ENCODE data around the gene COX5B.
"Not testable (repeated sequence)": the region's sequence is repeated elsewhere in the genome, so short reads cannot be mapped to it uniquely, and the experiment has no call there.

Gene COX5B

GRCh38 chr2:97625354-97626048, 20.4 kb upstream of the COX5B start:
- not testable (repeated sequence) for DNase-seq (ENCODE audit: low spot score); H2BK15ac ChIP-seq (ENCODE audit: low read length); H3K79me1 ChIP-seq (ENCODE audit: low read depth, low read length); H3K27ac ChIP-seq (replicated peaks; ENCODE audit: low read length); H2BK5ac ChIP-seq (ENCODE audit: low read length); H3K4ac ChIP-seq (ENCODE audit: low read length); H3K4me2 ChIP-seq (ENCODE audit: insufficient read depth, low read length, poor library complexity, severe bottlenecking); H3K9me3 ChIP-seq (replicated peaks in 1 of 2; ENCODE audit: control insufficient read depth in 2 of 2, insufficient read depth in 1 of 2, low read depth in 1 of 2, low read length in 2 of 2); H2BK12ac ChIP-seq (ENCODE audit: low read length); H3K18ac ChIP-seq (ENCODE audit: low read length); H3K14ac ChIP-seq (ENCODE audit: low read length); H3K4me3 ChIP-seq (ENCODE audit: low read length in 2 of 2); H2AK5ac ChIP-seq (ENCODE audit: low read depth, low read length); H4K91ac ChIP-seq (ENCODE audit: low read depth, low read length, poor library complexity); H3K9ac ChIP-seq (ENCODE audit: low read depth, low read length, poor library complexity); H2AFZ ChIP-seq (ENCODE audit: low read length); H2BK120ac ChIP-seq (ENCODE audit: low read depth, low read length); H3K36me3 ChIP-seq (replicated peaks in 1 of 2; ENCODE audit: control insufficient read depth in 2 of 2, insufficient read depth in 2 of 2, low read length in 2 of 2); H3K27me3 ChIP-seq (ENCODE audit: control insufficient read depth in 3 of 3, insufficient read depth in 3 of 3, low read depth in 1 of 3, low read length in 3 of 3); H3K23ac ChIP-seq (ENCODE audit: low read depth, low read length, poor library complexity); H3K4me1 ChIP-seq (ENCODE audit: control insufficient read depth in 2 of 2, insufficient read depth in 1 of 2, low read depth in 1 of 2, low read length in 2 of 2); H4K8ac ChIP-seq (ENCODE audit: low read depth, low read length)
- no CpG with 5 or more reads among the region's 8 CpGs for WGBS, 2 donors (ENCODE audit: extremely low coverage in 2 of 2, insufficient read length in 2 of 2, insufficient replicate concordance in 1 of 2)

GRCh38 chr2:97626049-97626430, 19.8 kb upstream of the COX5B start:
- H4K91ac ChIP-seq (ENCODE audit: low read depth, low read length, poor library complexity); H2AFZ ChIP-seq (ENCODE audit: low read length); H3K27ac ChIP-seq (replicated peaks; ENCODE audit: low read length); H3K79me1 ChIP-seq (ENCODE audit: low read depth, low read length); H2BK12ac ChIP-seq (ENCODE audit: low read length); H3K36me3 ChIP-seq (replicated peaks in 1 of 2; ENCODE audit: control insufficient read depth in 2 of 2, insufficient read depth in 2 of 2, low read length in 2 of 2); H3K18ac ChIP-seq (ENCODE audit: low read length); H3K23ac ChIP-seq (ENCODE audit: low read depth, low read length, poor library complexity); H3K4ac ChIP-seq (ENCODE audit: low read length); H3K4me1 ChIP-seq (ENCODE audit: control insufficient read depth in 2 of 2, insufficient read depth in 1 of 2, low read depth in 1 of 2, low read length in 2 of 2); H3K14ac ChIP-seq (ENCODE audit: low read length); H2BK15ac ChIP-seq (ENCODE audit: low read length); H3K4me2 ChIP-seq (ENCODE audit: insufficient read depth, low read length, poor library complexity, severe bottlenecking); H3K9me3 ChIP-seq (replicated peaks in 1 of 2; ENCODE audit: control insufficient read depth in 2 of 2, insufficient read depth in 1 of 2, low read depth in 1 of 2, low read length in 2 of 2); H3K9ac ChIP-seq (ENCODE audit: low read depth, low read length, poor library complexity); H2AK5ac ChIP-seq (ENCODE audit: low read depth, low read length); H3K4me3 ChIP-seq (ENCODE audit: low read length in 2 of 2); H4K8ac ChIP-seq (ENCODE audit: low read depth, low read length); H2BK5ac ChIP-seq (ENCODE audit: low read length); DNase-seq (ENCODE audit: low spot score); H2BK120ac ChIP-seq (ENCODE audit: low read depth, low read length); H3K27me3 ChIP-seq (ENCODE audit: control insufficient read depth in 3 of 3, insufficient read depth in 3 of 3, low read depth in 1 of 3, low read length in 3 of 3): not testable (repeated sequence)
- WGBS, 2 donors (ENCODE audit: extremely low coverage in 2 of 2, insufficient read length in 2 of 2, insufficient replicate concordance in 1 of 2) = no CpG with 5 or more reads among the region's 8 CpGs

GRCh38 chr2:97644023-97644717, 1.7 kb upstream of the COX5B start:
- Histone ChIP-seq H3K27me3 (ENCODE audit: control insufficient read depth in 3 of 3, insufficient read depth in 3 of 3, low read depth in 1 of 3, low read length in 3 of 3) (no peaks in the 10 kb centered on the region), H3K27ac (replicated peaks; ENCODE audit: low read length) (no peak overlapping the region), H3K9ac (ENCODE audit: low read depth, low read length, poor library complexity) (no peak overlapping the region), H3K4me2 (ENCODE audit: insufficient read depth, low read length, poor library complexity, severe bottlenecking) (no peak overlapping the region), H3K18ac (ENCODE audit: low read length) (no peak overlapping the region), H4K91ac (ENCODE audit: low read depth, low read length, poor library complexity) (no peak overlapping the region), H3K14ac (ENCODE audit: low read length) (no peak overlapping the region), H2BK120ac (ENCODE audit: low read depth, low read length) (no peak overlapping the region), H4K8ac (ENCODE audit: low read depth, low read length) (no peak overlapping the region), H3K23ac (ENCODE audit: low read depth, low read length, poor library complexity) (no peak overlapping the region), H3K79me1 (ENCODE audit: low read depth, low read length) (peaks cover 3% of the 10 kb centered on the region), H2BK12ac (ENCODE audit: low read length) (no peak overlapping the region), H2AK5ac (ENCODE audit: low read depth, low read length) (no peak overlapping the region), H3K9me3 (replicated peaks in 1 of 2; ENCODE audit: control insufficient read depth in 2 of 2, insufficient read depth in 1 of 2, low read depth in 1 of 2, low read length in 2 of 2) (no peaks in the 10 kb centered on the region), H3K4me1 (ENCODE audit: control insufficient read depth in 2 of 2, insufficient read depth in 1 of 2, low read depth in 1 of 2, low read length in 2 of 2) (peaks cover 5 to 6% of the 10 kb centered on the region in 2 donors), H2AFZ (ENCODE audit: low read length) (no peak overlapping the region), H2BK15ac (ENCODE audit: low read length) (no peak overlapping the region), H2BK5ac (ENCODE audit: low read length) (no peak overlapping the region), H3K36me3 (replicated peaks in 1 of 2; ENCODE audit: control insufficient read depth in 2 of 2, insufficient read depth in 2 of 2, low read length in 2 of 2) (peaks cover 11 to 24% of the 10 kb centered on the region in 2 donors), H3K4ac (ENCODE audit: low read length) (no peak overlapping the region), H3K4me3 (ENCODE audit: low read length in 2 of 2) (no peak overlapping the region)
- no peak for DNase-seq (ENCODE audit: low spot score)
- no CpG with 5 or more reads among the region's 4 CpGs for WGBS, 2 donors (ENCODE audit: extremely low coverage in 2 of 2, insufficient read length in 2 of 2, insufficient replicate concordance in 1 of 2)

GRCh38 chr2:97645112-97645694, 659 bp upstream of the COX5B start:
- Histone ChIP-seq H3K27me3 (ENCODE audit: control insufficient read depth in 3 of 3, insufficient read depth in 3 of 3, low read depth in 1 of 3, low read length in 3 of 3) (no peaks in the 10 kb centered on the region), H3K4me2 (ENCODE audit: insufficient read depth, low read length, poor library complexity, severe bottlenecking) (peak overlapping the region; percentile 83), H4K91ac (ENCODE audit: low read depth, low read length, poor library complexity) (no peak overlapping the region), H2BK5ac (ENCODE audit: low read length) (peak overlapping the region; percentile 2), H2AK5ac (ENCODE audit: low read depth, low read length) (no peak overlapping the region), H3K79me1 (ENCODE audit: low read depth, low read length) (peaks cover 3% of the 10 kb centered on the region), H3K4me1 (ENCODE audit: control insufficient read depth in 2 of 2, insufficient read depth in 1 of 2, low read depth in 1 of 2, low read length in 2 of 2) (peaks cover 5 to 6% of the 10 kb centered on the region in 2 donors), H3K36me3 (replicated peaks in 1 of 2; ENCODE audit: control insufficient read depth in 2 of 2, insufficient read depth in 2 of 2, low read length in 2 of 2) (peaks cover 11 to 32% of the 10 kb centered on the region in 2 donors), H3K4me3 (ENCODE audit: low read length in 2 of 2) (peak overlapping the region; percentile 81 to 82), H2BK120ac (ENCODE audit: low read depth, low read length) (no peak overlapping the region), H4K8ac (ENCODE audit: low read depth, low read length) (no peak overlapping the region), H3K23ac (ENCODE audit: low read depth, low read length, poor library complexity) (no peak overlapping the region), H3K4ac (ENCODE audit: low read length) (peak overlapping the region; percentile 68), H2AFZ (ENCODE audit: low read length) (peak overlapping the region; percentile 91), H2BK12ac (ENCODE audit: low read length) (no peak overlapping the region), H3K27ac (replicated peaks; ENCODE audit: low read length) (peak overlapping the region; percentile 86), H3K18ac (ENCODE audit: low read length) (peak overlapping the region; percentile 90), H3K9me3 (replicated peaks in 1 of 2; ENCODE audit: control insufficient read depth in 2 of 2, insufficient read depth in 1 of 2, low read depth in 1 of 2, low read length in 2 of 2) (no peaks in the 10 kb centered on the region), H3K14ac (ENCODE audit: low read length) (no peak overlapping the region), H2BK15ac (ENCODE audit: low read length) (no peak overlapping the region), H3K9ac (ENCODE audit: low read depth, low read length, poor library complexity) (peak overlapping the region; percentile 88)
- DNase-seq (ENCODE audit: low spot score) = peak; percentile 11
- no CpG with 5 or more reads among the region's 19 CpGs for whole genome bisulfite sequencing, 2 donors (ENCODE audit: extremely low coverage in 2 of 2, insufficient read length in 2 of 2, insufficient replicate concordance in 1 of 2)
